Measurements from ENCODE around the gene APOM.

APOM gene

GRCh38 chr6:31639449-31639861 lies 16.2 kb upstream of the APOM start (continued):
- TF ChIP-seq, protein P1, sequence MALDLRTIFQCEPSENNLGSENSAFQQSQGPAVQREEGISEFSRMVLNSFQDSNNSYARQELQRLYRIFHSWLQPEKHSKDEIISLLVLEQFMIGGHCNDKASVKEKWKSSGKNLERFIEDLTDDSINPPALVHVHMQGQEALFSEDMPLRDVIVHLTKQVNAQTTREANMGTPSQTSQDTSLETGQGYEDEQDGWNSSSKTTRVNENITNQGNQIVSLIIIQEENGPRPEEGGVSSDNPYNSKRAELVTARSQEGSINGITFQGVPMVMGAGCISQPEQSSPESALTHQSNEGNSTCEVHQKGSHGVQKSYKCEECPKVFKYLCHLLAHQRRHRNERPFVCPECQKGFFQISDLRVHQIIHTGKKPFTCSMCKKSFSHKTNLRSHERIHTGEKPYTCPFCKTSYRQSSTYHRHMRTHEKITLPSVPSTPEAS (tag by site-specific recombination; IDR thresholded peaks at IDR 0.05), result no peak
- TF ChIP-seq SP2 (tag by site-specific recombination; IDR thresholded peaks at IDR 0.05) (no peak), ZNF654 (tag by site-specific recombination; IDR thresholded peaks at IDR 0.05; ENCODE audit: low read depth) (no peak), ZNF791 (tag by site-specific recombination; IDR thresholded peaks at IDR 0.05) (no peak), PATZ1 (tag by site-specific recombination; IDR thresholded peaks at IDR 0.05) (no peak), ZNF670 (tag by site-specific recombination; IDR thresholded peaks at IDR 0.05; ENCODE audit: low read depth) (no peak)

DNA sequence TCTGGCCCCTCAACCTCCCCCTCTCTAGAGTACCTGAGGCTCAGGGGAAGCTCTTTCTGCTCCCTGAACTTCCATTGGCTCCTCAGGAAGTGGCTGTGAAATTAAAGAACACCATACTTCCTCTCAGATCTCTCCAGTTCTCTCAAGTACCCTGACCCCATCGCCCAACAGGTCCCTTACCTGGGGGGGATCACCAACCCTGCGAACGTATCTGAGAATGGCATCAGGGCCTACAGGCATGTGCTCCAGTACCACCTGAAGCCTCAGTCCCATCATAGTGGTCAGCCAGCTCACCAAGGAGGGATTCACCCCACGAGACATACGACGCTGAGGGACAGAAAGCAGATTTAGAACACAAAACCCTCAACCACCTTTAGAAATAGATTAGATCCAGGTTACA lies 15.1 kb upstream of the APOM start:
- peaks cover 43 to 94% of the 10 kb centered on the region in 2 experiments for H3K36me3 ChIP-seq (ENCODE audit: control insufficient read depth in 2 of 2, insufficient read depth in 1 of 2, low read length in 2 of 2)
- TF ChIP-seq ZNF138 (tag by site-specific recombination; IDR thresholded peaks at IDR 0.05; ENCODE audit: borderline replicate concordance), result no peak
- TF ChIP-seq, protein P2, sequence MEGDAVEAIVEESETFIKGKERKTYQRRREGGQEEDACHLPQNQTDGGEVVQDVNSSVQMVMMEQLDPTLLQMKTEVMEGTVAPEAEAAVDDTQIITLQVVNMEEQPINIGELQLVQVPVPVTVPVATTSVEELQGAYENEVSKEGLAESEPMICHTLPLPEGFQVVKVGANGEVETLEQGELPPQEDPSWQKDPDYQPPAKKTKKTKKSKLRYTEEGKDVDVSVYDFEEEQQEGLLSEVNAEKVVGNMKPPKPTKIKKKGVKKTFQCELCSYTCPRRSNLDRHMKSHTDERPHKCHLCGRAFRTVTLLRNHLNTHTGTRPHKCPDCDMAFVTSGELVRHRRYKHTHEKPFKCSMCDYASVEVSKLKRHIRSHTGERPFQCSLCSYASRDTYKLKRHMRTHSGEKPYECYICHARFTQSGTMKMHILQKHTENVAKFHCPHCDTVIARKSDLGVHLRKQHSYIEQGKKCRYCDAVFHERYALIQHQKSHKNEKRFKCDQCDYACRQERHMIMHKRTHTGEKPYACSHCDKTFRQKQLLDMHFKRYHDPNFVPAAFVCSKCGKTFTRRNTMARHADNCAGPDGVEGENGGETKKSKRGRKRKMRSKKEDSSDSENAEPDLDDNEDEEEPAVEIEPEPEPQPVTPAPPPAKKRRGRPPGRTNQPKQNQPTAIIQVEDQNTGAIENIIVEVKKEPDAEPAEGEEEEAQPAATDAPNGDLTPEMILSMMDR (tag by site-specific recombination; IDR thresholded peaks at IDR 0.05), result no peak
- no peak for TF ChIP-seq ZNF529 (tag by site-specific recombination; IDR thresholded peaks at IDR 0.05; ENCODE audit: insufficient replicate concordance)
- TF ChIP-seq, protein P3, sequence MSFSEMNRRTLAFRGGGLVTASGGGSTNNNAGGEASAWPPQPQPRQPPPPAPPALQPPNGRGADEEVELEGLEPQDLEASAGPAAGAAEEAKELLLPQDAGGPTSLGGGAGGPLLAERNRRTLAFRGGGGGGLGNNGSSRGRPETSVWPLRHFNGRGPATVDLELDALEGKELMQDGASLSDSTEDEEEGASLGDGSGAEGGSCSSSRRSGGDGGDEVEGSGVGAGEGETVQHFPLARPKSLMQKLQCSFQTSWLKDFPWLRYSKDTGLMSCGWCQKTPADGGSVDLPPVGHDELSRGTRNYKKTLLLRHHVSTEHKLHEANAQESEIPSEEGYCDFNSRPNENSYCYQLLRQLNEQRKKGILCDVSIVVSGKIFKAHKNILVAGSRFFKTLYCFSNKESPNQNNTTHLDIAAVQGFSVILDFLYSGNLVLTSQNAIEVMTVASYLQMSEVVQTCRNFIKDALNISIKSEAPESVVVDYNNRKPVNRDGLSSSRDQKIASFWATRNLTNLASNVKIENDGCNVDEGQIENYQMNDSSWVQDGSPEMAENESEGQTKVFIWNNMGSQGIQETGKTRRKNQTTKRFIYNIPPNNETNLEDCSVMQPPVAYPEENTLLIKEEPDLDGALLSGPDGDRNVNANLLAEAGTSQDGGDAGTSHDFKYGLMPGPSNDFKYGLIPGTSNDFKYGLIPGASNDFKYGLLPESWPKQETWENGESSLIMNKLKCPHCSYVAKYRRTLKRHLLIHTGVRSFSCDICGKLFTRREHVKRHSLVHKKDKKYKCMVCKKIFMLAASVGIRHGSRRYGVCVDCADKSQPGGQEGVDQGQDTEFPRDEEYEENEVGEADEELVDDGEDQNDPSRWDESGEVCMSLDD (tag by site-specific recombination; IDR thresholded peaks at IDR 0.05), result no peak
- CTCF ChIA-PET, result no interaction called here
- H3K27ac ChIP-seq (ENCODE audit: extremely low read depth, low read depth, low read length), result no peak overlapping the region
- POLR2A ChIA-PET, result interaction anchor here (2.9 to 11.0 kb wide), 3 partner anchors 11 to 17 kb away, joined by 11 to 123 read pairs (median 76); partner anchors contain the start of gene BAG6
- H3K4me1 ChIP-seq (ENCODE audit: control insufficient read depth, insufficient read depth, low read length), result no peaks in the 10 kb centered on the region
- H3K9me3 ChIP-seq (ENCODE audit: control insufficient read depth, insufficient read depth, low read depth, low read length), result no peaks in the 10 kb centered on the region
- no peak overlapping the region for H3K4me3 ChIP-seq (ENCODE audit: low read depth, low read length)

- peaks cover 45 to 94% of the 10 kb centered on the region in 2 experiments for H3K36me3 ChIP-seq (ENCODE audit: control insufficient read depth in 2 of 2, insufficient read depth in 1 of 2, low read length in 2 of 2)
- CTCF ChIA-PET, result no interaction called here
- no peak overlapping the region for H3K27ac ChIP-seq (ENCODE audit: extremely low read depth, low read depth, low read length)
- no peaks in the 10 kb centered on the region for H3K4me1 ChIP-seq (ENCODE audit: control insufficient read depth, insufficient read depth, low read length)
- POLR2A ChIA-PET, result interaction anchor here (11.0 kb wide), 1 partner anchor 15 kb away, joined by 123 read pairs; no protein-coding TSS in a partner anchor
- no peaks in the 10 kb centered on the region for H3K9me3 ChIP-seq (ENCODE audit: control insufficient read depth, insufficient read depth, low read depth, low read length)
- H3K4me3 ChIP-seq (ENCODE audit: low read depth, low read length), result no peak overlapping the region
- TF ChIP-seq, protein P4, sequence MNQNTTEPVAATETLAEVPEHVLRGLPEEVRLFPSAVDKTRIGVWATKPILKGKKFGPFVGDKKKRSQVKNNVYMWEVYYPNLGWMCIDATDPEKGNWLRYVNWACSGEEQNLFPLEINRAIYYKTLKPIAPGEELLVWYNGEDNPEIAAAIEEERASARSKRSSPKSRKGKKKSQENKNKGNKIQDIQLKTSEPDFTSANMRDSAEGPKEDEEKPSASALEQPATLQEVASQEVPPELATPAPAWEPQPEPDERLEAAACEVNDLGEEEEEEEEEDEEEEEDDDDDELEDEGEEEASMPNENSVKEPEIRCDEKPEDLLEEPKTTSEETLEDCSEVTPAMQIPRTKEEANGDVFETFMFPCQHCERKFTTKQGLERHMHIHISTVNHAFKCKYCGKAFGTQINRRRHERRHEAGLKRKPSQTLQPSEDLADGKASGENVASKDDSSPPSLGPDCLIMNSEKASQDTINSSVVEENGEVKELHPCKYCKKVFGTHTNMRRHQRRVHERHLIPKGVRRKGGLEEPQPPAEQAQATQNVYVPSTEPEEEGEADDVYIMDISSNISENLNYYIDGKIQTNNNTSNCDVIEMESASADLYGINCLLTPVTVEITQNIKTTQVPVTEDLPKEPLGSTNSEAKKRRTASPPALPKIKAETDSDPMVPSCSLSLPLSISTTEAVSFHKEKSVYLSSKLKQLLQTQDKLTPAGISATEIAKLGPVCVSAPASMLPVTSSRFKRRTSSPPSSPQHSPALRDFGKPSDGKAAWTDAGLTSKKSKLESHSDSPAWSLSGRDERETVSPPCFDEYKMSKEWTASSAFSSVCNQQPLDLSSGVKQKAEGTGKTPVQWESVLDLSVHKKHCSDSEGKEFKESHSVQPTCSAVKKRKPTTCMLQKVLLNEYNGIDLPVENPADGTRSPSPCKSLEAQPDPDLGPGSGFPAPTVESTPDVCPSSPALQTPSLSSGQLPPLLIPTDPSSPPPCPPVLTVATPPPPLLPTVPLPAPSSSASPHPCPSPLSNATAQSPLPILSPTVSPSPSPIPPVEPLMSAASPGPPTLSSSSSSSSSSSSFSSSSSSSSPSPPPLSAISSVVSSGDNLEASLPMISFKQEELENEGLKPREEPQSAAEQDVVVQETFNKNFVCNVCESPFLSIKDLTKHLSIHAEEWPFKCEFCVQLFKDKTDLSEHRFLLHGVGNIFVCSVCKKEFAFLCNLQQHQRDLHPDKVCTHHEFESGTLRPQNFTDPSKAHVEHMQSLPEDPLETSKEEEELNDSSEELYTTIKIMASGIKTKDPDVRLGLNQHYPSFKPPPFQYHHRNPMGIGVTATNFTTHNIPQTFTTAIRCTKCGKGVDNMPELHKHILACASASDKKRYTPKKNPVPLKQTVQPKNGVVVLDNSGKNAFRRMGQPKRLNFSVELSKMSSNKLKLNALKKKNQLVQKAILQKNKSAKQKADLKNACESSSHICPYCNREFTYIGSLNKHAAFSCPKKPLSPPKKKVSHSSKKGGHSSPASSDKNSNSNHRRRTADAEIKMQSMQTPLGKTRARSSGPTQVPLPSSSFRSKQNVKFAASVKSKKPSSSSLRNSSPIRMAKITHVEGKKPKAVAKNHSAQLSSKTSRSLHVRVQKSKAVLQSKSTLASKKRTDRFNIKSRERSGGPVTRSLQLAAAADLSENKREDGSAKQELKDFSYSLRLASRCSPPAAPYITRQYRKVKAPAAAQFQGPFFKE (tag by site-specific recombination; IDR thresholded peaks at IDR 0.05; ENCODE audit: borderline replicate concordance), result no peak
- no peak for TF ChIP-seq ZNF747 (tag by site-specific recombination; IDR thresholded peaks at IDR 0.05)
- TF ChIP-seq, protein P5, sequence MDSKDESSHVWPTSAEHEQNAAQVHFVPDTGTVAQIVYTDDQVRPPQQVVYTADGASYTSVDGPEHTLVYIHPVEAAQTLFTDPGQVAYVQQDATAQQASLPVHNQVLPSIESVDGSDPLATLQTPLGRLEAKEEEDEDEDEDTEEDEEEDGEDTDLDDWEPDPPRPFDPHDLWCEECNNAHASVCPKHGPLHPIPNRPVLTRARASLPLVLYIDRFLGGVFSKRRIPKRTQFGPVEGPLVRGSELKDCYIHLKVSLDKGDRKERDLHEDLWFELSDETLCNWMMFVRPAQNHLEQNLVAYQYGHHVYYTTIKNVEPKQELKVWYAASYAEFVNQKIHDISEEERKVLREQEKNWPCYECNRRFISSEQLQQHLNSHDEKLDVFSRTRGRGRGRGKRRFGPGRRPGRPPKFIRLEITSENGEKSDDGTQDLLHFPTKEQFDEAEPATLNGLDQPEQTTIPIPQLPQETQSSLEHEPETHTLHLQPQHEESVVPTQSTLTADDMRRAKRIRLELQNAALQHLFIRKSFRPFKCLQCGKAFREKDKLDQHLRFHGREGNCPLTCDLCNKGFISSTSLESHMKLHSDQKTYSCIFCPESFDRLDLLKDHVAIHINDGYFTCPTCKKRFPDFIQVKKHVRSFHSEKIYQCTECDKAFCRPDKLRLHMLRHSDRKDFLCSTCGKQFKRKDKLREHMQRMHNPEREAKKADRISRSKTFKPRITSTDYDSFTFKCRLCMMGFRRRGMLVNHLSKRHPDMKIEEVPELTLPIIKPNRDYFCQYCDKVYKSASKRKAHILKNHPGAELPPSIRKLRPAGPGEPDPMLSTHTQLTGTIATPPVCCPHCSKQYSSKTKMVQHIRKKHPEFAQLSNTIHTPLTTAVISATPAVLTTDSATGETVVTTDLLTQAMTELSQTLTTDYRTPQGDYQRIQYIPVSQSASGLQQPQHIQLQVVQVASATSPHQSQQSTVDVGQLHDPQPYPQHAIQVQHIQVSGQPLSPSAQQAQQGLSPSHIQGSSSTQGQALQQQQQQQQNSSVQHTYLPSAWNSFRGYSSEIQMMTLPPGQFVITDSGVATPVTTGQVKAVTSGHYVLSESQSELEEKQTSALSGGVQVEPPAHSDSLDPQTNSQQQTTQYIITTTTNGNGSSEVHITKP (tag by site-specific recombination; IDR thresholded peaks at IDR 0.05), result no peak
These were observed 14.3 kb upstream of the APOM start for GRCh38 chr6:31641370-31641769.

Data from HEK293 (cell line).